Nephron progenitor cell (in vitro differentiated cells): ENCODE measurements around the gene TUB.

Experiments used
- DNase-seq: peaks from one replicate; pipeline ENCODE4 v3.0.0; 2021
- H3K27ac Mint-ChIP-seq: 2 replicates; pipeline ENCODE4 v1.8.0; 2021; ENCODE audit warnings: mild to moderate bottlenecking, moderate library complexity, mixed read lengths
- H3K27me3 Mint-ChIP-seq: 2 replicates; pipeline ENCODE4 v1.8.0; 2021; ENCODE audit warnings: mild to moderate bottlenecking, low read depth, mixed read lengths; ENCODE audit not compliant: poor library complexity
- H3K36me3 Mint-ChIP-seq: 2 replicates; pipeline ENCODE4 v1.8.0; 2021; ENCODE audit warnings: low read depth, mixed read lengths
- H3K4me1 Mint-ChIP-seq: 2 replicates; pipeline ENCODE4 v1.8.0; 2021; ENCODE audit warnings: mixed read lengths
- H3K4me3 Mint-ChIP-seq: 2 replicates; pipeline ENCODE4 v1.8.0; 2021; ENCODE audit warnings: mild to moderate bottlenecking, moderate library complexity, mixed read lengths
- H3K9me3 Mint-ChIP-seq: 2 replicates; pipeline ENCODE4 v1.8.0; 2021; ENCODE audit warnings: mild to moderate bottlenecking, moderate library complexity, mixed read lengths
- TF ChIP-seq, protein P1 (sequence below): fragments of 200-600 bp; sonication (generic); IDR thresholded peaks from 2 replicates; pipeline ENCODE4 v1.5.0; 2021; ENCODE audit warnings: antibody characterized with exemption

TUB gene

DNA sequence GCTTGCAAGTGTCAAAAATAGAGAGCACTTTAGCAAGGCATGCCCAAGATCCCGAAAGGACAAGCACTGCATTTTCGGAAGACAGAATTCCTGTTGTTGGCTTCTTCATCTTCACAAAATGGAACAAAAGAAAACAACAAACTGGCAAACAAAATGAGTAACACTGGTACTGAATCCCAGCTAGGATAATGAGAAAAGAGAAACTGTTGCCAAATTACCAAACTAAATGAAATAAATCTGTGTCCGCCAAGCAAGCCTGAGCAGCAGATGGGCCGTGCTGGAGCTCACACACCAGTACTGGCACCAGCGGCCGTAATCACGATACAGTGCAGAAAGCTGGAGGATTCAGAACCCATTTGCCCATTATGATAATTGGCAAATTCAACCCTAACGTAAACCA lies 30.6 kb downstream of the TUB start:
- H3K36me3 Mint-ChIP-seq = peaks cover 41% of the 10 kb centered on the region
- no peak for DNase-seq
- no peak overlapping the region for H3K27ac Mint-ChIP-seq
- H3K4me1 Mint-ChIP-seq = peaks cover 27% of the 10 kb centered on the region
- TF ChIP-seq, protein P1, sequence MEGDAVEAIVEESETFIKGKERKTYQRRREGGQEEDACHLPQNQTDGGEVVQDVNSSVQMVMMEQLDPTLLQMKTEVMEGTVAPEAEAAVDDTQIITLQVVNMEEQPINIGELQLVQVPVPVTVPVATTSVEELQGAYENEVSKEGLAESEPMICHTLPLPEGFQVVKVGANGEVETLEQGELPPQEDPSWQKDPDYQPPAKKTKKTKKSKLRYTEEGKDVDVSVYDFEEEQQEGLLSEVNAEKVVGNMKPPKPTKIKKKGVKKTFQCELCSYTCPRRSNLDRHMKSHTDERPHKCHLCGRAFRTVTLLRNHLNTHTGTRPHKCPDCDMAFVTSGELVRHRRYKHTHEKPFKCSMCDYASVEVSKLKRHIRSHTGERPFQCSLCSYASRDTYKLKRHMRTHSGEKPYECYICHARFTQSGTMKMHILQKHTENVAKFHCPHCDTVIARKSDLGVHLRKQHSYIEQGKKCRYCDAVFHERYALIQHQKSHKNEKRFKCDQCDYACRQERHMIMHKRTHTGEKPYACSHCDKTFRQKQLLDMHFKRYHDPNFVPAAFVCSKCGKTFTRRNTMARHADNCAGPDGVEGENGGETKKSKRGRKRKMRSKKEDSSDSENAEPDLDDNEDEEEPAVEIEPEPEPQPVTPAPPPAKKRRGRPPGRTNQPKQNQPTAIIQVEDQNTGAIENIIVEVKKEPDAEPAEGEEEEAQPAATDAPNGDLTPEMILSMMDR = no peak
- H3K27me3 Mint-ChIP-seq = peaks cover 2% of the 10 kb centered on the region
- no peak overlapping the region for H3K4me3 Mint-ChIP-seq
- peaks cover 32% of the 10 kb centered on the region for H3K9me3 Mint-ChIP-seq

DNA sequence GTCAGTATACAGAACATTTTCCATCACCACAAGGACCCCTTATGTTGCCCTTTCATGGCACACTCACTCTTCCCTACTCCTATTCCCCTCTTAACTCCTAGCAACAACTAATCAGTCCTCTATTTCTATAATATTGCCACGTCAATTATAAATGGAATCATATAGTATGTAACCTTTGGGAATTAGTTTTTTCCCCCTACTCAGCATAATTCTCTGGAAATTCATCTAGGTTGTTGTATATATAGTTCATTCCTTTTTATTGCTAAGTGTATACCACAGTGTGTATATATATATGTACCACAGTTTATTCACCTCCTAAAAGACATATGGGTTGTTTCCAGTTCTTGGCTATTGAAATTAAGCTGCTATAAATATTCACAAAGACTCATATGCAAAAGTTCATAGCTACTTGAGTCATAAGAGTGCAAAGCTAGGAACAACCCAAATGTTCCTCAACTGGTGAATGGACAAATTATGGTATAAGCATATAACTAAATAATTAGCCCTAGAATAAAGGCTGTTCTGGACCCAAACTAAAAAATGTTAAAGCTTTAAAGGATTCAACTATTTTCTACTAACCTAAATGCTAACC lies 41.3 kb downstream of the TUB start:
- Mint-ChIP-seq H3K27ac (no peak overlapping the region), H3K27me3 (no peaks in the 10 kb centered on the region), H3K9me3 (peaks cover 28% of the 10 kb centered on the region), H3K4me3 (no peak overlapping the region), H3K36me3 (peaks cover 31% of the 10 kb centered on the region), H3K4me1 (peaks cover 25% of the 10 kb centered on the region)
- DNase-seq = no peak
- TF ChIP-seq, protein P1 = no peak

DNA sequence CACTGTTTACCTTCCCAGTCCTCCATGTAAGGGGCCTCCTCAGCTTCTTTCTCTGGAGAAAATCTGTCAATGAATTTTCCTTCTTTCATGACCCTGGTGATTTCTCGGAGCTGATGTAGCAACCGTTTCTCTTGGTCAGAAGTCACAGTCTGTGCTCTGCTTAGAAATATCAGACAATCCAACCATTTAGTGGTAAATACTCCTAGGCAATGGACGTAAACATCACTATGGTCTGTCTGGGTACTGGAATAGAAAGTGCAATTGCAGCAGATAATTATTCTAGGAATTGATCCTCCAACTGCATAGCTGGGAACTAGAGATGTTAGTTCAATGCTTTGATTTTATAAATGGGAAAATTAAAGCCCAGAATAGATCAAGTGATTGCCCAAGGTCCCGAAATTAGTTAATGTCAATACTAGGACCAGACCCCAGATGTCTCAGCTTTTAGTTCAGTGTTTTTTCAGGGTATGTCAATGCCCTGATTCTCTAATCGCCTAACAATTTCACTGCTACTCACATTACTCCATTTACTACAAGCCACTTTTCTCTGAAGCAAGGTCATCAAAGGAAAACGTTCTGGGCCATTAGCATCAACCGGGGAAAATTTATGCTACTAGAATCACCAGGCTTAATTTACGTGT lies 45.8 kb downstream of the TUB start:
- TF ChIP-seq, protein P1 = no peak
- Mint-ChIP-seq H3K27me3 (no peaks in the 10 kb centered on the region), H3K27ac (peak overlapping the region; percentile 88), H3K36me3 (peaks cover 19% of the 10 kb centered on the region), H3K9me3 (no peaks in the 10 kb centered on the region), H3K4me1 (peaks cover 42% of the 10 kb centered on the region), H3K4me3 (no peak overlapping the region)
- no peak for DNase-seq

DNA sequence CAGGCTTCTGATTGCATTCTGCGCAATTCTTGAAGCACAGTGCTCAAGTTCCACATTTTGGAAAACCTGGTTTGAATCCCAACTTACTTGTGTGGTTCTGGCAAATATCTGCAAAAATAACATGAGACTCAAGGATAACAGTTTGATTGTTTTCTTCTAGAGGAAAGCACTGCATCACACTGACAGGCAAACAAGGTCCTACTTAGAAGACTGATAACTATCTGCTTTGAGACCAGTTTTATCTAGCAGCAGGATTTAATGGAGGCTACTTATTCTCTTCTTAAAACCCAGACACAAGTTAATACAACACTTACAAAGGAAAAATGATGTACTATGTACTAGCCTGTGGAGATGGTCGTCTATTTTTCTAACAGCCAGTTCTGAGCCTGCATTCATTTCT lies 46.4 kb downstream of the TUB start:
- H3K36me3 Mint-ChIP-seq = peaks cover 14% of the 10 kb centered on the region
- H3K27me3 Mint-ChIP-seq = no peaks in the 10 kb centered on the region
- peak overlapping the region; percentile 92 for H3K27ac Mint-ChIP-seq
- H3K4me1 Mint-ChIP-seq = peaks cover 42% of the 10 kb centered on the region
- H3K9me3 Mint-ChIP-seq = no peaks in the 10 kb centered on the region
- TF ChIP-seq, protein P1 = no peak
- DNase-seq = no peak
- no peak overlapping the region for H3K4me3 Mint-ChIP-seq

DNA sequence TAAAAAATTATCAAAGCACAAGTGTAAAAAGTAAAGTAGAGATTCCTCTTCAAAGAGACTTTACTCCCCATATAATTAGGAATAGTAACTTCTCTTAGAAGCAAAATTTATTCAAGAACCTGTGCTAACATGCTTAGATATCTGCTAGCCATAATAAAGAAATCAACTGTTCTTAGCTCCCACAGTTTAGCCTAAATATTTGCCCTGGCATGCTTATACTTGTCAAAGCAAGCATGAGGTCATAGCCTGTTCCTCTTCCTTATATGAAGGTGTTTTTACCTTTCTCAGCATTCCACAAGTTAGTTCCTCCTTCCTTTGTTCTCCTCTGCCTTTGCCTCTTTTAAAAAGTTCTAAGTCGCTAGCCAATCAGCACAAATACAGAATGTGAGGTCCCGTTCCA lies 57.5 kb downstream of the TUB start:
- Mint-ChIP-seq H3K9me3 (peaks cover 30% of the 10 kb centered on the region), H3K4me1 (no peaks in the 10 kb centered on the region), H3K27ac (no peak overlapping the region), H3K27me3 (no peaks in the 10 kb centered on the region), H3K36me3 (peaks cover 52% of the 10 kb centered on the region), H3K4me3 (no peak overlapping the region)
- DNase-seq = no peak
- TF ChIP-seq, protein P1 = no peak

DNA sequence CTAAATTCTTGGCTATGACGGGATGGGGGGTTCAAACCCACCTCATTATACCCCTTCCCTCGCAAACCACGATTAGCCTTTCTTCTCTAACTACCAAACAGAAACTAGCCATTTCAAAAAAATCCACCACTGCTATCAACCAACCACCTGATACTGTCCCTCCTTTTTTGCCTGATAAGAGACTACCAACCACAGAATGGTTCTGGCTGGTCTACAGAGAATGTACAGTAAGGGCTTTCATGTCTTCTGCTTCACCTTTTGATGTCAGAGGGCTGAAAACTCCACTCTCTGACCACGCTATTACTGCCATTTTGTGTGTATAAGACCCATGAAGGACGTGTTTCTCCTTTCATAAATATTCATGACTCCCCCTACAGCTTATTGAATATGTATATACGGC lies 68.7 kb downstream of the TUB start:
- TF ChIP-seq, protein P1 = no peak
- Mint-ChIP-seq H3K27ac (no peak overlapping the region), H3K4me3 (no peak overlapping the region), H3K4me1 (no peaks in the 10 kb centered on the region), H3K9me3 (peaks cover 5% of the 10 kb centered on the region), H3K36me3 (peaks cover 29% of the 10 kb centered on the region), H3K27me3 (peaks cover 2% of the 10 kb centered on the region)
- DNase-seq = no peak
